Measurements from ENCODE around the gene TANGO2. TPM values are rescaled to one million over a fixed set of nuclear protein-coding genes. Genes with fewer than 3 reads are reported as not detected.
A peak's percentile ranks its signal among the peaks of the same experiment; 100 is the strongest.

The TANGO2 gene
- total RNA-seq, 2 experiments from 2014 or later, result 40.7 to 41.2 TPM

- peaks cover 1% of the 10 kb centered on the region for H3K4me1 Mint-ChIP-seq
- H3K36me3 Mint-ChIP-seq, result peaks cover 8% of the 10 kb centered on the region
- POLR2A ChIA-PET, result no interaction called here
- H3K9me3 Mint-ChIP-seq, result no peaks in the 10 kb centered on the region
- H3K27ac Mint-ChIP-seq, result no peak overlapping the region
- no peak overlapping the region for H3K4me3 Mint-ChIP-seq
- ATAC-seq (ENCODE audit: low read depth) (no peak), DNase-seq (no peak)
- no peaks in the 10 kb centered on the region for H3K27me3 Mint-ChIP-seq
These were observed 15.9 kb downstream of the TANGO2 start for GRCh38 chr22:20036535-20037392.

GRCh38 chr22:20037419-20037818, 16.5 kb downstream of the TANGO2 start:
- H3K4me1 Mint-ChIP-seq, result peaks cover 1% of the 10 kb centered on the region
- no peak overlapping the region for H3K4me3 Mint-ChIP-seq
- POLR2A ChIA-PET, result no interaction called here
- no peaks in the 10 kb centered on the region for H3K27me3 Mint-ChIP-seq
- ATAC-seq (ENCODE audit: low read depth) (no peak), DNase-seq (no peak)
- peaks cover 8% of the 10 kb centered on the region for H3K36me3 Mint-ChIP-seq
- no peak overlapping the region for H3K27ac Mint-ChIP-seq
- H3K9me3 Mint-ChIP-seq, result no peaks in the 10 kb centered on the region

GRCh38 chr22:20038574-20038973, 17.7 kb downstream of the TANGO2 start:
- H3K9me3 Mint-ChIP-seq, result no peaks in the 10 kb centered on the region
- H3K27ac Mint-ChIP-seq, result no peak overlapping the region
- peaks cover 1% of the 10 kb centered on the region for H3K4me1 Mint-ChIP-seq
- H3K27me3 Mint-ChIP-seq, result no peaks in the 10 kb centered on the region
- no peak for DNase-seq
- POLR2A ChIA-PET, result no interaction called here
- peaks cover 11% of the 10 kb centered on the region for H3K36me3 Mint-ChIP-seq
- H3K4me3 Mint-ChIP-seq, result no peak overlapping the region
- ATAC-seq (ENCODE audit: low read depth), result no peak

GRCh38 chr22:20039683-20040325, 18.9 kb downstream of the TANGO2 start:
- peak overlapping the region; percentile 22 for H3K27ac Mint-ChIP-seq
- H3K4me3 Mint-ChIP-seq, result no peak overlapping the region
- DNase-seq, result no peak
- POLR2A ChIA-PET, result no interaction called here
- H3K9me3 Mint-ChIP-seq, result no peaks in the 10 kb centered on the region
- H3K36me3 Mint-ChIP-seq, result peaks cover 15% of the 10 kb centered on the region
- ATAC-seq (ENCODE audit: low read depth), result no peak
- H3K27me3 Mint-ChIP-seq, result no peaks in the 10 kb centered on the region
- no peaks in the 10 kb centered on the region for H3K4me1 Mint-ChIP-seq

DNA sequence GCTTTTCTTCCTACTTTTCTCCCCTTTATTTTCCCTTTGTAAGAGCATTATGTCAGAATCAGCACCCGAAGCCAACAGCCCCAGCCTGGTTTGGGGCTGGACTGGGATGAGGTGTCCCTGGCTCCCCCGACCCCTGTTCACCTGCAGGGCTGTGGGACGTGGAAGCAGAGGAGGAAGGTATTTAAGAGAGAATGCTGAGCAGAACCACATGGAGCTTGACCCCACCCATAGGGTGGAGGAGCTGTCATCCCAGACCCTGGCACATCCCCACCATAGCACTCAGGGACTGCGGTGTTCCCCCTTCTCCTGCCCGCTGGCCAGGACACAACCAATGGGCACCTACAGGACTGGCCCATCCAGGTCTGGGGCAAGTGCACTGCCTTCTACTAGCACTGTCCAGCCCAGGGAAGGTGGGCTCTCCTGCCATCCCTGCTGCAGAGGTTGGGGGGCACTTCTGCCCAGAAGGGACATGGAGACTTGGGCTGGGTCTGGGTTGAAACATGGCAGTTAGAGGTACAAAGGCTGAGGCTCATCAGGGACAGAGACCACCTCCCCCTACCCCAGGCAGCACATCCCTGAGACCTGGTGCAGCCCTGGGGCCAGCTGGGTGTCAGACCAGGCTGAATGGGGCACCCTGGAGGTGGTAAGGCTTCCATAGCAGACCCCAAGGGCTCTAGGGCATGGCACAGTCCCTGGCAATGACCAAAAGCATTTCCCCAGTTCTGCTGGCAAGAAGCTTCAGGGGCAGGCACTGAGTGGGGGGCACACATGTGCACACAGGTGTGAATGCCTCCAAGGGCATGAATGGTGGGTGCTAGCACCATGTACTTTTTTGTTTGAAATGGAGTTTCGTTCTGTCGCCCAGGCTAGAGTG, 19.7 kb downstream of the TANGO2 start:
- H3K27ac Mint-ChIP-seq, result no peak overlapping the region
- peaks cover 15% of the 10 kb centered on the region for H3K36me3 Mint-ChIP-seq
- no peak overlapping the region for H3K4me3 Mint-ChIP-seq
- POLR2A ChIA-PET, result no interaction called here
- no peaks in the 10 kb centered on the region for H3K4me1 Mint-ChIP-seq
- no peaks in the 10 kb centered on the region for H3K9me3 Mint-ChIP-seq
- ATAC-seq (ENCODE audit: low read depth) (no peak), DNase-seq (no peak)
- no peaks in the 10 kb centered on the region for H3K27me3 Mint-ChIP-seq

DNA sequence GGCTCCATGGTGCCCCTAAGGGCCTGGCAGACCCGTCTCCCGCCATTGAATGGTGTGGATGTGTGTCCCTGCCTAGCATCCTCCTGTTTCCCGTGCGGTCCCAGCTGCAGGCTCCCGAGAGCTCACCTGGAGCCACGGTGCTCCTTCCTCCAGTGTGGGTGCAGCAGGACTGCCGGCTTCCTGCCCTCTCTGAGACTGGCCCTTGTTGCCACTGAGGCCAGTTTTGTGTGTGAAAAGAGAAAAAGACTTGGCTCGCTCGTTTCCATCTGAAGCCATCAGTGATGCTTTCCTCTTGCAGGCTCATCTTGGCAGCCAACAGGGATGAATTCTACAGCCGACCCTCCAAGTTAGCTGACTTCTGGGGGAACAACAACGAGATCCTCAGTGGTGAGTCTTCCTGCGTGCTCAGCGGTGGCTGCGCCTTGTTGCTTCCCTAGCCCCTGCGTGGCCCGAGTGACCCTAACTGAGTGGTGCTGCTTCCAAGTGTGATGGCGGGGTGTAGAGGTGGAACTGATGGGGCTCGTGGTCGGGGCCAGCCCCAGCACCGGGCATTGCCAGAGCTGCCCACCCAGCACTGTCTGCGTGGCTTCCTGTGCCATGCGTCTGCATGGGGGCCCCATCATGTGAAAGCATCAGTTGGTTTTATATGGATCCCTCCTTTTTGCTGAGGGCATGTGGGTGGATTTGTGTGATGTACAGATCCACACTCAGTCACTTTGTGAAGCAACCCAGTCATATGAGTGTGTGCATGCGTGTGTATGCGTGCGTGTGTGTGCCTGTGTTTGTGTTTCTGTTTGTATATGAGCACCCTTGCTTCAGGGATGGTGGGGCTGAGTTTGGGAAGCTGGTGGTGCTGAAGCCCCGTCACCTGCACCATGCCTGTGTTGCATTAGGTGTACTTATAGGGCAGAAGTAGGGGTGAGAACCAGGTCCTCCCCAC, 22.4 kb downstream of the TANGO2 start:
- Mint-ChIP-seq H3K4me1 (no peaks in the 10 kb centered on the region), H3K36me3 (peaks cover 31% of the 10 kb centered on the region), H3K4me3 (no peak overlapping the region), H3K9me3 (peaks cover 4% of the 10 kb centered on the region), H3K27ac (no peak overlapping the region), H3K27me3 (no peaks in the 10 kb centered on the region)
- ATAC-seq (ENCODE audit: low read depth) (no peak), DNase-seq (no peak)
- POLR2A ChIA-PET, result no interaction called here

GRCh38 chr22:20043997-20044342, 23.1 kb downstream of the TANGO2 start:
- Mint-ChIP-seq H3K36me3 (peaks cover 36% of the 10 kb centered on the region), H3K27ac (no peak overlapping the region), H3K27me3 (no peaks in the 10 kb centered on the region), H3K9me3 (peaks cover 8% of the 10 kb centered on the region), H3K4me3 (no peak overlapping the region), H3K4me1 (no peaks in the 10 kb centered on the region)
- no peak for DNase-seq
- POLR2A ChIA-PET, result no interaction called here
- no peak for ATAC-seq (ENCODE audit: low read depth)

DNA sequence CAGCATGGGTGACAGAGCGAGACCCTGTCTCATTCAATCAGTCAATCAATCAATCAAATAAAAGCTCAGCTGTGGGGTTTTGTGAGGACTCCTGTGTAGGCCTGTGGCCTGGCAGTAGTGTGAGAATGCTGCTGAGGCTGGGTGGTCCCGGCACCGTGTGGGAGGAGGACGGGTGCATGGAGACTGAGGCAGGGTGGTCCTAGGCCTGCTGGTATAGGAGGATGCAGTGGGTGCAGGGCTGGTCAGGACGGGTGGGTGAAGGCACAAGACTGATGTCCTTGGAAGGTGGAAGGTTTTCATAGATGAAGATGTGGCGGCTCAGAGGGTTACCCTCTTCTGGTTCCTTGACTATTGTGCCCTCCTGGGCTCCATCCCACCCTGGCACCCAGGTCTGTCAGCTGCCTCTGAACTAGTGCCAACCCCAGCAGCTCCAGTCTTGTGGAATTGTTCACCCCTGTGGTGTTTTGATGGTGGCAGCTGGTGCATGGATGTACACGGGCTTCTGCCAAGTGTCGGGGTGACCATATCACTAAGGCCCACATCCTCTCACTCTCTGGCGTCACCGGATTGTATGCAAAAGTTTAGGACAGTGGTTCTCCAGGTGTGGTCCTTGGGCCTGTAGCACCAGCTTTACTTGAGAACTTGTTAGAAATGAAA, 23.7 kb downstream of the TANGO2 start:
- DNase-seq (no peak), ATAC-seq (ENCODE audit: low read depth) (no peak)
- Mint-ChIP-seq H3K9me3 (peaks cover 10% of the 10 kb centered on the region), H3K27ac (no peak overlapping the region), H3K4me3 (no peak overlapping the region), H3K4me1 (no peaks in the 10 kb centered on the region), H3K36me3 (peaks cover 41% of the 10 kb centered on the region), H3K27me3 (no peaks in the 10 kb centered on the region)
- POLR2A ChIA-PET, result no interaction called here

DNA sequence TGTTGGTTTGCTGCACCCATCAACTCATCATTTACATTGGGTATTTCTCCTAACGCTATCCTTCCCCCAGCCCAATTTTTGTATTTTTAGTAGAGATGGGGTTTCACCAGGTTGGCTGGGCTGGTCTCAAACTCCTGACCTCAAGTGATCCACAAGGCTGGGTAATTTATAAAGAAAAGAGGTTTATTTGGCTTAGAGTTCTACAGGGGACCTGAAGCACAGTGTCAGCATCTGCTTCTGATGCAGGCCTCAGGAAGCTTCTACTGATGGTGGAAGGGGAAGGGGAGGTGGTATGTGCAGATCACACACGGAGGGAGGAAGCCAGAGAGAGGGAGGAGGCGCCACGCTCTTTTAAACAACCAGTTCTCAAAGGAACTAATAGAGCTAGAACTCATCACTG, 25.8 kb downstream of the TANGO2 start:
- ATAC-seq (ENCODE audit: low read depth) (no peak), DNase-seq (no peak)
- Mint-ChIP-seq H3K36me3 (peaks cover 43% of the 10 kb centered on the region), H3K27me3 (no peaks in the 10 kb centered on the region), H3K4me3 (no peak overlapping the region), H3K9me3 (peaks cover 11% of the 10 kb centered on the region), H3K27ac (no peak overlapping the region), H3K4me1 (no peaks in the 10 kb centered on the region)
- POLR2A ChIA-PET, result no interaction called here

DNA sequence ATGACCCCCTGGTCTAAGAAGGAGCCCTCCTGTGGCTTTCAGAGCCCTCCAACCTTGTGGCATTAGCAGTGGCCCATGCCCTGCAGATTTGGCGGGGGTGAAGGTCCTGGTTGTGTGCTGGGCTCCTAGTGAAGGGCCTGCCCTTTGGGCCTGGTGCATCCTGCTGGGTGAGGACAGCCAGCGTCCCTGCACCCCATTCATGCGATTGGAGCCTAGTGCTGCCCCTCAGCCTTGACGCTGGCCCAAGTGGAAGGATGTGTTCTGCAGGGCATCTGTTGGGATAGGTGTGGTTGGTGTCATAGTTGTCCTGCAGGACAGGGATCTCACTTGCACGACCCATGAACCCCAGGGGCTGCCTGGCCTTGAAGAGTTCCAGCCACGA, 31.0 kb downstream of the TANGO2 start:
- H3K4me3 Mint-ChIP-seq, result no peak overlapping the region
- no peak for ATAC-seq (ENCODE audit: low read depth)
- peaks cover 32% of the 10 kb centered on the region for H3K36me3 Mint-ChIP-seq
- POLR2A ChIA-PET, result no interaction called here
- peak overlapping the region; percentile 16 for H3K27ac Mint-ChIP-seq
- DNase-seq, result no peak
- peaks cover 11% of the 10 kb centered on the region for H3K9me3 Mint-ChIP-seq
- no peaks in the 10 kb centered on the region for H3K4me1 Mint-ChIP-seq
- no peaks in the 10 kb centered on the region for H3K27me3 Mint-ChIP-seq

DNA sequence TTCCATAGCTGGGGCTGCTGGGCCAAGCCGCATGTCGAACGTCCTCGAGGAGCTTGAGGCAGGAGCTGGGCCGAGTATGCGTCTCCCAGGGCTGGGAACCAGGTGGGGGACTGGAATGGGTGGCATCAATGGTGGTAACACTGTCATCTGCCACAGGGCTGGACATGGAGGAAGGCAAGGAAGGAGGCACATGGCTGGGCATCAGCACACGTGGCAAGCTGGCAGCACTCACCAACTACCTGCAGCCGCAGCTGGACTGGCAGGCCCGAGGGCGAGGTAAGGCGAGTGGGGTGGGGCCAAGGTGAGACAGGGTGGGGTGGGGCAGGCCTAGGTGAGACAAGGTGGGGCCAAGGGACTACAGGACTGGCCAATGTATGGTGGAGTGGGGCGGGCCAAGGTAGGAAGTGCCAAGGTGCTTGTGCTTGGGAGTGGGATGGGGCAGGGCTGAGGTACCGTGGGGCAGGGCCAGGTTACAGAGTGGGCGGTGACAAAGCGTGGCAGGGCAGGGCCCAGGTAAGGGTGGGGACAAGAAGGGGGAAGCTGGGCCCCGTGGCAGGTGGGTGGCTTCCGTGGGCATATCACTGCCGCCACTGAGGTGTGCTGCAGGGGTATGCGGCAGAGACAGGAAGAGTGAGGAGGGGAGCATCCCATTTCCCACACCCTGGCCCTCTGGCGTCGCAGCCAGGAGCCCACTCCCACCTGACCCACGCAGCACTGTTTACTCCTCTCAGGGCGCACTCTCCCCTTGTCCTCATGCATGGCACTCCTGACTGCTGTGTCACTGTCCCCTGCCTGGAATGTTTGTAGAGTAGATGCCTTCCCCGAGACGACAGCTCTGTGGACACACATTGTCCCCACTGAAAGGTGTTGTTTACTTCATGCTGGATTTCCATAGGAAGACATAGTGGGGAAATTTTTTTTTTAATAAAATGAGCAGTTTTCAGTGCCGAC, 31.7 kb downstream of the TANGO2 start:
- no peak overlapping the region for H3K4me3 Mint-ChIP-seq
- no peak for DNase-seq
- H3K4me1 Mint-ChIP-seq, result no peaks in the 10 kb centered on the region
- POLR2A ChIA-PET, result no interaction called here
- no peaks in the 10 kb centered on the region for H3K27me3 Mint-ChIP-seq
- ATAC-seq (ENCODE audit: low read depth), result no peak
- H3K27ac Mint-ChIP-seq, result peak overlapping the region; percentile 16
- peaks cover 28% of the 10 kb centered on the region for H3K36me3 Mint-ChIP-seq
- peaks cover 10% of the 10 kb centered on the region for H3K9me3 Mint-ChIP-seq

Data from activated naive CD8-positive, alpha-beta T cell treated with anti-CD3 and anti-CD28 coated beads, Interleukin-2, amount 10 ng/mL, durations not matched to agents 7 days and 5 days (primary cell).